HUDEP-2 (cell line): Measurements from ENCODE around the gene KCNN3.
A peak's percentile ranks its signal among the peaks of the same experiment; 100 is the strongest.
"Not testable (repeated sequence)": the region's sequence is repeated elsewhere in the genome, so short reads cannot be mapped to it uniquely, and the experiment has no call there.

ENCODE experiments used
- DNase-seq, 76 experiments: peaks; one replicate each; lab custom pipeline; 2025; ENCODE audit not compliant: unreplicated experiment in 76 of 76; lab: John Stamatoyannopoulos, UW

KCNN3 gene

DNA sequence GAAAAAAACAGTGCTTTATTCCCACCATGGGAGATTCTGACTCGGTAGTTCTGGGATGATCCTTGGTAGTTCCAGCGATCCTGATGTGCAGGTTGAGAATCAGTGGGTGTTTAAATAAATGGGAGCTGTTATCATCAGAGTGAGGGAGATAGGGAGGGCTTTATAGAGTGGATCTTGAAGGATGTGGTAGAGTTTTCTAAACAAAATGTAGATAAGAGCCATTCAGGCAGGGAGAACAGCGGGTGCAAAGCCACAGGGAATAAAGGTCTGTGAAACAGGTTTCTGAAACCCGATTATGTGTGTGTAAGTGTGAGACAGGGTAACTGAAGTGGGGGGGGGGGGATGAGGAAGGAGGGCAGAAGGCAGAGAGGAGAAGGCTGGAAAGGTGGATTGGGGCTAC is 186.3 kb downstream of the KCNN3 start:
- no peak for DNase-seq

- no peak for DNase-seq
These were observed 187.8 kb downstream of the KCNN3 start for GRCh38 chr1:154682254-154682653.

- not testable (repeated sequence) for DNase-seq
These were observed 192.2 kb downstream of the KCNN3 start for GRCh38 chr1:154677844-154678243.

DNA sequence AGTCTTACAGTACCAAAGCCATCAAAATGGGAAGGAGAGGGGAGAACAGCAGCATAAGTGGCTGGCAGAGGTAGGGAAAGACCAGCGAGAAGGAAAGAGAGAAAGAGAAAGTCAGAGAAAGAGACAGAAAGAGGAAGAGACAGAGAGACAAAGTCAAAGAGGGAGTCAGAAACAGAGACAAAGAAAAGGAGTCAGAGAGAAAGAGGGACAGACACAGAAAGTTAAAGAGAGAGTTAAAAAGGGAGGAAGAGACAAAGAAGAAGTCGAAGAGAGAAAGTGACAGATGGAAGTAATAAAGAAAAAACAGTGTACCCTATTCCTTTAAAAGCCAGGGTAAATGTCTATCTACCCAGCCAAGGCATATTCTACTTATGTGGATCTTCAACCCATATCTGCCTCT is 193.2 kb downstream of the KCNN3 start:
- DNase-seq: not testable (repeated sequence)

- DNase-seq: not testable (repeated sequence)
These were observed 195.6 kb downstream of the KCNN3 start for GRCh38 chr1:154674456-154674855.

- not testable (repeated sequence) for DNase-seq
These were observed 197.8 kb downstream of the KCNN3 start for GRCh38 chr1:154672245-154672644.

- DNase-seq: not testable (repeated sequence)
These were observed 198.7 kb downstream of the KCNN3 start for GRCh38 chr1:154671412-154671811.

- DNase-seq: not testable (repeated sequence)
These were observed 199.5 kb downstream of the KCNN3 start for GRCh38 chr1:154670310-154671270.

DNA sequence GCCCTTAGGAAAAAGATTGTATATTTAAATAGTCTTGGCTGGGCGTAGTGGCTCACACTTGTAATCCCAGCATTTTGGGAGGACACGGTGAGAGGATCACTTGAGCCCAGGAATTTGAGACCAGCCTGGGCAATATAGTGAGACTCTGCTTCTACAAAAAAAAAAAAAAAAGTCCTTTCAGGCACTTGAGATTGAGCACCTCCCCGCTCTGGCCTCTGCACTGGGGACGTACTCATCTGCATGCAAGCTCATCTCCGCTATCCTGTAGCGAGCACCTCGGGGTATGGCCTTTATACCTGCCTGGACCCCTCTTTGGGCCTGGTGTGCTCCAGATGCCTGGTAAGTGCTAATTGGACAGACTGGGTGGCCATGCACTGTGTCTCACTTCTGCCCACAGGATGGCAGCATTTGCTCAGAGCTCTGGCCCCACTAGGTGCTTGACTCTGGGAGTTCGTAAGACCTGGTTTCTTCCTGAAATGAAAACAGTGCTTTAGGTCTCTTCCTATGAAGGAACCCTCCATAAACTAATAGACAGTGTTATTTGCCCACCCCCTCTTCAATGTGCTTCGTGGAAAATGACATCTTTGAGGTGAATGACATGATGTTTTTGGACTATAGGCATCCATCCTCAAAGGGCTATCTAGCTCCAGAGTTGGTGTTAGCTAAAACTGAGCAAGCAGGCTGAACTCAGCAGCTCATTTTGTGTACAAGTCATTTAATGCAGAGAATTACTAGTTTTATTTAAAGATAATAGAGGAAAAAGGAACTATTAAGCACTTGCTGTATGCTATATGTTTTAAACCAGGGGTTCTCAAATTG is 200.4 kb downstream of the KCNN3 start:
- DNase-seq: peak in 61 of 76 experiments; percentile 6 to 64 (median 34)

GRCh38 chr1:154666051-154666790 is 203.9 kb downstream of the KCNN3 start:
- DNase-seq: no peak

DNA sequence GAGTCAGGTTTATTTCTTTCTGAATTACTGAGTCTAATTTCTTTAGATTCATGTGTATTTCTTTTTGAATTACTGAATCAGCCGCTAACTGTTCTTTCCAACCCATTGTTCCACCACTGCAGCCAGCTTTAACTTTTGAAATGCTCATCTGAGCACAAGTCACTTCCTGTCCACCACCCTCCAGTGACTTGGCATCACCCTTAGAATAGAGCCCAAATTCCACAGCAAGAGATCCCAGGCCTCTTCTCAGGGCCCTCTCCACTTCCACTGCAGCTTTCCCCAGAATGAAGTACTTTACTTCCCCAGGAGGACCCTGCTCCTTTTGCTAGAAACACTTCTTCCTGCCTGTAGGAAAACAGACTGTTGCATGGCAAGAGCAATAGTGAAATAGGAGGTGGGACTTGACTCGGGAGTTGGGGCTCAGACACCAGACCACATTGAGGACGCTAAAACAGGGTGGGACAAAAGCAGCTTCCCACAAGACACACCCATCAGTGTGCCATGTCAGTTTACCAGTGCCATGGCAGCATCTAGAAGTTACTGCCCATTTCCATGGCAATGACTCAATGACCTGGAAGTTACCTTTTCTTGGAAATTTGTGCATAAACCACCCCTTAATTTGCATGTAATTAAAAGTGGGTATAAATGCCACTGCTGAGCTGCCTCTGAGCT is 205.6 kb downstream of the KCNN3 start:
- no peak for DNase-seq

GRCh38 chr1:154663471-154664060 is 206.5 kb downstream of the KCNN3 start:
- peak in 1 of 76 experiments; percentile 3 for DNase-seq

DNA sequence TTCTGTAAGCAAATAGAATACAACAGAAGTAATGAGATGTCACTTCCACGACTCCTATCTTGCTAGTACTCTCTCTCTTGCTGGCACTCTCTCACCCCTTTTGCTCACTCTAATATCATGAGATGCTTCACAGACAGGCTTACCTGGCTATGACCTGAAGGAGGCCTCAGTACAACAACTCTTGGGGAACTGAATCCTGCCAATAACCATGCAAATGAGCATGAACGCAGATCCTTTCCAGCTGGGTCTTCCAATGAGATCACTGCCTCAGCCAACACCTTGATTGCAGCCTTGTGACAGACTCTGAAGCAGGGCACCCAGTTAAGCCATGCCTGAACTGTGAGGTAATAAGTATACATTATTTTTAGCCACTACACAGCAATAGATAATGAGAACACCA is 209.0 kb downstream of the KCNN3 start:
- DNase-seq: no peak

DNA sequence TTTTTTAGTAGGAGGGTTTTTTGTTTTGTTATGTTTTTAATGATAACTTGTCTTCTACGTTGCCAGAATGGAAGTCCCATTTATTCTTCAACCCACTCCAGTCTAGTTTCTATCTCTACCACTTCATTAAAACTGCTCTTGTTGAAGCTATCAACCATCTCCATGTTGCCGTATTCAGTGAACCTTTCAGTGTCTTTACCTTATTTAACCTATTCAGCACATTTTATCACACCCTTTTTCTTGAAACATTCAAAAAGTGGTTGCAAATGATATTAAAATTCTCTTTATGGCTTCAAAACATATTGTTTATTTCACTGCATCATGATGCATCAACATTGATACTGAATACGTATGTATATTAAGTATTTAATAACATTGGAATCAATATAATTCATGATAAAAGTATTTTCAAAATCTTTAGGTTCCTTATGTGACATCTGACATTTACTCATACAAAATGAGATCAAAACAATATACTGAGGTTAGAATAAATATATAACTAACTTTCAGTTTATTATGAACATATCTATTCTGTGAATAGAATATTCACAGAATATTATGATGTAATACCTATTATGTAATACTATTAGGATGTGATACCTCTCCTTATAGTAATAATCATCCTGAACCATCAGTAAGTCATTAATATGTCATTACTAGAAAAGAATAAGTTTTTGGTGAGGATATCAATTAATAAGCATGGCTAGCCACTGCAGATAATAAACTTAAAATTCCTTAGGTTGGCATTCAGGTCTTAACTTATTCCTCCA is 210.1 kb downstream of the KCNN3 start:
- no peak for DNase-seq

GRCh38 chr1:154657556-154657955 is 212.5 kb downstream of the KCNN3 start:
- DNase-seq: peak in 2 of 76 experiments; percentile 8

DNA sequence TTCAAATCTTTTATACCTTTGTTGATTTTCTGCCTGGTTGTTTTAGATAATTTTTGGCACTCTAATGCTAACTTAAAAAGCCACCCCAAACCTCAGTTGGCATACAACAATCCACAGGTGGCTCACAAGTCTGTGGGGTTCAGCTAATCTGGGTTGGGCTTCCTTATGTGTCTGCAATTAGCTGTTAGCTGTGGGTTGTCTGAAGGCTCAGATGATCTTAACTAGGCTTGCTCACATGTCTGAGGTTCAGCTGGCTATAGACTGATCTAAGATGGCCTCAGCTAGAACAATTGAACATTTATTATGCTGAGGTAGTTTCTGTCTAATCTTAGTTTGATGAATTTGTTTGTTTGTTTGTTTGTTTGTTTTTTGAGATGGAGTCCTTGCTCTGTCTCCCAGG is 217.2 kb downstream of the KCNN3 start:
- DNase-seq: no peak
